Gastroesophageal sphincter (tissue), 4 donors: ENCODE data around the gene SRGN. TPM values are rescaled to one million over a fixed set of nuclear protein-coding genes. Genes with fewer than 3 reads are reported as not detected.
A peak's percentile ranks its signal among the peaks of the same experiment; 100 is the strongest.

Experiments used
- ATAC-seq: fragments of 150-250 bp; one replicate; pipeline ENCODE4 v1.9.1; 2016; ENCODE audit warnings: mild to moderate bottlenecking, moderate library complexity
- H3K27ac ChIP-seq, 4 donors: fragments of 200-600 bp; sonication (generic) in 3 of 4; 1 replicate in 3 of 4; 2 replicates in 1 of 4; pipeline ENCODE4 v1.5.1; 2016 to 2019
- H3K27me3 ChIP-seq: fragments of 200-600 bp; sonication (generic); one replicate; pipeline ENCODE4 v1.5.1; 2019
- H3K36me3 ChIP-seq, 2 donors: fragments of 200-600 bp; sonication (generic); one replicate each; pipeline ENCODE4 v1.5.1; 2019; ENCODE audit warnings: control low read depth in 1 of 2
- H3K4me1 ChIP-seq, 3 donors: fragments of 200-600 bp; sonication (generic); 1 replicate in 2 of 3; 2 replicates in 1 of 3; pipeline ENCODE4 v1.5.1; 2016 to 2019; ENCODE audit warnings: control low read depth in 2 of 3
- H3K4me3 ChIP-seq, 2 donors: fragments of 200-600 bp; sonication (generic); one replicate each; pipeline ENCODE4 v1.5.1; 2019; ENCODE audit warnings: mild to moderate bottlenecking in 1 of 2, moderate library complexity in 1 of 2
- H3K9me3 ChIP-seq, 3 donors: fragments of 200-600 bp; sonication (generic); one replicate each; pipeline ENCODE4 v1.5.1; 2017 to 2019; ENCODE audit warnings: control low read depth in 2 of 3
- CTCF ChIP-seq, 4 experiments: fragments of 200-600 bp in 2 of 4; fragments of 450-650 bp in 2 of 4; sonication (generic) in 1 of 4; IDR thresholded peaks; one replicate each; pipeline ENCODE4 v1.5.1; 2017 to 2019; ENCODE audit warnings: antibody characterized with exemption in 4 of 4, mild to moderate bottlenecking in 2 of 4, moderate library complexity in 2 of 4
- EP300 ChIP-seq: sonication (generic); formaldehyde crosslinking; IDR thresholded peaks from one replicate; pipeline ENCODE4 v1.6.1; 2017; ENCODE audit warnings: antibody characterized with exemption, mild to moderate bottlenecking
- POLR2A ChIP-seq, 2 donors: fragments of 450-650 bp; IDR thresholded peaks; one replicate each; pipeline ENCODE4 v1.6.1; 2017; ENCODE audit warnings: antibody characterized with exemption in 2 of 2, mild to moderate bottlenecking in 2 of 2, moderate library complexity in 1 of 2
- POLR2AphosphoS5 ChIP-seq: sonication (generic); formaldehyde crosslinking; IDR thresholded peaks from one replicate; pipeline ENCODE4 v1.6.1; 2017; ENCODE audit warnings: antibody characterized with exemption
- WGBS, 2 donors: methylation state at CpG; one replicate each; pipeline ENCODE4 v1.1.5; 2018; ENCODE audit warnings: low coverage in 1 of 2; 5-methylcytosine and 5-hydroxymethylcytosine counted together
- total RNA-seq, 4 donors: library from RNA; depleted of rRNA; stranded (reverse); fragments of >200 nt; gene quantifications; one replicate each; pipeline ENCODE4 v1.1.0, GENCODE V29; 2016

Gene SRGN
- total RNA-seq, 4 donors from 2014 or later, result 14.9 to 143 (median 97.8) TPM

GRCh38 chr10:69060127-69060798 is 27.6 kb upstream of the SRGN start:
- Histone ChIP-seq H3K27me3 (peaks cover 18% of the 10 kb centered on the region), H3K36me3 (no peaks in the 10 kb centered on the region), H3K4me3 (no peak overlapping the region), H3K9me3 (no peaks in the 10 kb centered on the region), H3K4me1 (peaks cover 0 to 9% (median 3%) of the 10 kb centered on the region in 3 donors), H3K27ac (peak overlapping the region in 2 of 4 donors; percentile 78 to 79)
- TF ChIP-seq EP300 (no peak), POLR2A (IDR thresholded peaks at IDR 0.05) (no peak), CTCF (IDR thresholded peaks at IDR 0.05) (no peak), POLR2AphosphoS5 (no peak)
- WGBS, 2 donors, result 89 to 94% methylated on average over 6 to 8 of the region's 8 CpGs
- no peak for ATAC-seq

- WGBS, 2 donors, result 29 to 52% methylated on average over 15 to 17 of the region's 20 CpGs
- Histone ChIP-seq H3K4me1 (peaks cover 0 to 14% (median 3%) of the 10 kb centered on the region in 3 donors), H3K4me3 (no peak overlapping the region), H3K36me3 (no peaks in the 10 kb centered on the region), H3K27me3 (peaks cover 14% of the 10 kb centered on the region), H3K27ac (peak overlapping the region; percentile 43 to 83 (median 78)), H3K9me3 (no peaks in the 10 kb centered on the region)
- TF ChIP-seq CTCF (IDR thresholded peaks at IDR 0.05), result no peak
- peak; percentile 83 for TF ChIP-seq POLR2AphosphoS5
- peak in 1 of 2 donors; percentile 28 for TF ChIP-seq POLR2A (IDR thresholded peaks at IDR 0.05)
- peak; percentile 39 for TF ChIP-seq EP300
- peak; percentile 84 for ATAC-seq
These were observed 26.4 kb upstream of the SRGN start for GRCh38 chr10:69061305-69062161.

DNA sequence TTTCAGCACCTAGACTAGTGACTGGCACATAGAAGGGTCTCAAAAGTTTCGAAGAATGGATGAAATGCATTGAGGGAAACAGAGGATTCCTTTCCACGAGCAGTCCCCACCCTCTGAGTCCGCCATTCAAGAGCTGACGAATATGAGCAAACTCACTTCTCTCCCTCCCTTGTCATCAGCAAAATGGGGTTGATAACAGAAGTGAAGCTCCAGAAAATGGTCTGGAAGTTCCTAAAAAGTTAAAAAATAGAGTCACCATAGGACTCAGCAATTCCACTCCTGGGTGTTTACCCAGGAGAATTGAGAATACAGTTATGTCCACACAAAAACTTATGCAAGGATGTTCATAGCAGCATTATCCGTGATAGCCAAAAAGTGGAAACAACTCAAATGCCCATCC is 25.0 kb upstream of the SRGN start:
- no peaks in the 10 kb centered on the region for H3K9me3 ChIP-seq
- H3K27me3 ChIP-seq, result peaks cover 11% of the 10 kb centered on the region
- peak overlapping the region in 2 of 4 donors; percentile 78 to 83 for H3K27ac ChIP-seq
- no peaks in the 10 kb centered on the region for H3K36me3 ChIP-seq
- TF ChIP-seq EP300 (no peak), CTCF (IDR thresholded peaks at IDR 0.05) (no peak), POLR2A (IDR thresholded peaks at IDR 0.05) (no peak), POLR2AphosphoS5 (no peak)
- ATAC-seq, result no peak
- H3K4me3 ChIP-seq, result no peak overlapping the region
- H3K4me1 ChIP-seq, result peaks cover 0 to 14% (median 3%) of the 10 kb centered on the region in 3 donors
- WGBS, 2 donors, result 81 to 83% methylated on average over 1 to 5 of the region's 5 CpGs

GRCh38 chr10:69064762-69065328 is 23.1 kb upstream of the SRGN start:
- no peak overlapping the region for H3K4me3 ChIP-seq
- WGBS, 2 donors, result 69 to 75% methylated on average over 2 to 5 of the region's 6 CpGs
- no peak for ATAC-seq
- peaks cover 0 to 14% (median 3%) of the 10 kb centered on the region in 3 donors for H3K4me1 ChIP-seq
- H3K27me3 ChIP-seq, result peaks cover 11% of the 10 kb centered on the region
- TF ChIP-seq POLR2AphosphoS5 (no peak), EP300 (no peak), CTCF (IDR thresholded peaks at IDR 0.05) (no peak), POLR2A (IDR thresholded peaks at IDR 0.05) (no peak)
- no peaks in the 10 kb centered on the region for H3K9me3 ChIP-seq
- H3K27ac ChIP-seq, result peak overlapping the region in 2 of 4 donors; percentile 7 to 52
- no peaks in the 10 kb centered on the region for H3K36me3 ChIP-seq
